Breast epithelium (tissue), 3 donors: ENCODE results near the gene ERC1.

Source experiments
- POLR2A ChIP-seq: fragments of 450-650 bp; IDR thresholded peaks from one replicate; pipeline ENCODE4 v1.6.1; 2016; ENCODE audit warnings: antibody characterized with exemption, mild to moderate bottlenecking, moderate library complexity
- TF ChIP-seq, protein P1 (sequence below), 3 donors: fragments of 450-650 bp; IDR thresholded peaks; one replicate each; pipeline ENCODE4 v1.5.1; 2016 to 2017; ENCODE audit warnings: antibody characterized with exemption in 3 of 3, mild to moderate bottlenecking in 3 of 3, moderate library complexity in 3 of 3

DNA sequence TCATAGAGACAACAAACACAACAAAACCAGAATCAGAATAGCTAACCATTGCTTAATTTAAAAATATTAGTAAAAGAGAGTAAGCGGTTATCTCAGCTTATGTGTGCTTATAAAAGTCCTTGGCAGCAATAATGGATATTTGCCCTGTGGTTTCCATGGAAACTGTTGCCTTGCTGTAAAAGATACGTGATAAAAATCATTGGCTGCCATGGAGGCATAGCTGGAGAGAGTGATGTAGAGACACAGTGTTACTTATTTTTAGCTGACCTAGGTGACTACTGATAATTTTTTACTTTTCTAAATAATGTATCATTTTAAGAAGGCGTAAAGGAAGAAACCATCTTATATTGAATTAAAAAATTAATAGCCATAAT, 92.9 kb downstream of the ERC1 start:
- TF ChIP-seq, protein P1, sequence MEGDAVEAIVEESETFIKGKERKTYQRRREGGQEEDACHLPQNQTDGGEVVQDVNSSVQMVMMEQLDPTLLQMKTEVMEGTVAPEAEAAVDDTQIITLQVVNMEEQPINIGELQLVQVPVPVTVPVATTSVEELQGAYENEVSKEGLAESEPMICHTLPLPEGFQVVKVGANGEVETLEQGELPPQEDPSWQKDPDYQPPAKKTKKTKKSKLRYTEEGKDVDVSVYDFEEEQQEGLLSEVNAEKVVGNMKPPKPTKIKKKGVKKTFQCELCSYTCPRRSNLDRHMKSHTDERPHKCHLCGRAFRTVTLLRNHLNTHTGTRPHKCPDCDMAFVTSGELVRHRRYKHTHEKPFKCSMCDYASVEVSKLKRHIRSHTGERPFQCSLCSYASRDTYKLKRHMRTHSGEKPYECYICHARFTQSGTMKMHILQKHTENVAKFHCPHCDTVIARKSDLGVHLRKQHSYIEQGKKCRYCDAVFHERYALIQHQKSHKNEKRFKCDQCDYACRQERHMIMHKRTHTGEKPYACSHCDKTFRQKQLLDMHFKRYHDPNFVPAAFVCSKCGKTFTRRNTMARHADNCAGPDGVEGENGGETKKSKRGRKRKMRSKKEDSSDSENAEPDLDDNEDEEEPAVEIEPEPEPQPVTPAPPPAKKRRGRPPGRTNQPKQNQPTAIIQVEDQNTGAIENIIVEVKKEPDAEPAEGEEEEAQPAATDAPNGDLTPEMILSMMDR (IDR thresholded peaks at IDR 0.05), result no peak
- no peak for TF ChIP-seq POLR2A
